ENCODE measurements around the gene HSP90AA1.

DNA sequence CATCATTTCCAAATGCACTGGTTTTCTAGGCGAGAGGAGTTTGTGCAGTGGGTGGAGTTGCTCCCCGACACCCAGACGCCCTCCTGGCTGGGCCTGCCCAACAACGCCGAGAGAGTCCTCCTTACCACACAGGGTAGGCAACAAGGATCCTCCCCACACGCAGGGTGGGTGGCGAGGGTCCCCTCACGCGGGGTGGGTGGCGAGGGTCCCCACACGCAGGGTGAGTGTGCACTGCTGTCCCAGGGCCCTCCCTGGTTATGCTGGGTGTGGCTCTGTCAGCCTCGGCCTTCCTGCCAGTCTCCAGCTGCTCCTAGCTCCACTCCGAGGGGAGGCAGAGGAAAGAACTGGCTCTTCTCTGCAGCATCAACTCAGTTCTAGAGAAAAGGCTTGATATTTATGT is 42.3 kb downstream of the HSP90AA1 start:
- TF ChIP-seq CTCF (IDR thresholded peaks at IDR 0.05; ENCODE audit: low read depth, low read length), result no peak
- TF ChIP-seq EZH2phosphoT487 (IDR thresholded peaks at IDR 0.05; ENCODE audit: low read depth), result no peak
